GM19324 (cell line): ENCODE measurements around the gene NRAP.

Source experiments
- ATAC-seq: cut with Tn5 transposase; IDR thresholded peaks from one replicate; pipeline ENCODE4 v1.9.1; 2021; ENCODE audit warnings: mild to moderate bottlenecking, moderate library complexity; ENCODE audit not compliant: unreplicated experiment, low FRiP score

NRAP gene

GRCh38 chr10:113566888-113567287, 97.0 kb downstream of the NRAP start:
- no peak for ATAC-seq

- ATAC-seq = no peak
These were observed 98.5 kb downstream of the NRAP start for GRCh38 chr10:113565364-113565763.

GRCh38 chr10:113563306-113564088, 100.3 kb downstream of the NRAP start:
- peak; percentile 87 for ATAC-seq

DNA sequence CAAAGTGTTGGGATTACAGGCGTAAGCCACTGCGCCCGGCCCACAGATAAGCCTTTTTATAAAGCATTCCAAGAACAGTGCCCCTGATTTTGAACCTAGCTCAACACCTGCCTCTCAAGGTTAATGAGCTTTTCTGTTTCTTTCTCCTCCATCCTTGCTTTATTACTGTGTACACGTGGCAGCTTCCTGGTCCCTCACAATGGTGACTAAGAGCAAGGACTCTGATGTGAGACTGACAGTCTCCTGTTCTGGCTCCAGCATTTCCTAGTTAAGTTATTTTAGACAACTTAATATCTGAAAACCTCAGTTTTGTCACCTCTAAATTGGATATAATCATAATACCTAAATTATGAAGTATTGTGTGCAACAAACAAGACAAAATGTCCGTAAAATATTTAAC, 101.1 kb downstream of the NRAP start:
- no peak for ATAC-seq

- ATAC-seq = no peak
These were observed 101.8 kb downstream of the NRAP start for GRCh38 chr10:113562069-113562468.

- ATAC-seq = no peak
These were observed 102.6 kb downstream of the NRAP start for GRCh38 chr10:113561214-113561613.

- no peak for ATAC-seq
These were observed 103.8 kb downstream of the NRAP start for GRCh38 chr10:113560071-113560470.

GRCh38 chr10:113557903-113558321, 105.9 kb downstream of the NRAP start:
- ATAC-seq = no peak

- ATAC-seq = no peak
These were observed 106.4 kb downstream of the NRAP start for GRCh38 chr10:113557424-113557862.

DNA sequence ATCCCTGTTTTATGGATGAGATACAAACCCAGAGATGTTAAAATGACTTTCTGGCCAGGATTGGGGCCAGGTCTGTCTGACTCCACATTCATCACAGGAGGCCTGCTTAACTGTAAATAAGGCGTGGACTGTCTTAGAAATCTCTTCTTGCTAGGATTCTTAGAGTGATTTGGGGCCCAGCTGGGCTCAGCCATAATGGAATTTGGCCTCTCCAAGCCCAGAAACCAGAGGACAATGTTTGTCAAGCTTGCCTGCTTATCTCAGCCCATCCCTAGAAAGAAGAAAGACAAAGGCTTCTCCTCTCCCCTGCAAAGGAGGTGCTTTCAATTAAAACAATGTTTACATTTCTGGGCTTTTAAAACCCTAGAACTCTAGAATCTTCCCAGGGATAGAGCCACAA, 108.1 kb downstream of the NRAP start:
- no peak for ATAC-seq

DNA sequence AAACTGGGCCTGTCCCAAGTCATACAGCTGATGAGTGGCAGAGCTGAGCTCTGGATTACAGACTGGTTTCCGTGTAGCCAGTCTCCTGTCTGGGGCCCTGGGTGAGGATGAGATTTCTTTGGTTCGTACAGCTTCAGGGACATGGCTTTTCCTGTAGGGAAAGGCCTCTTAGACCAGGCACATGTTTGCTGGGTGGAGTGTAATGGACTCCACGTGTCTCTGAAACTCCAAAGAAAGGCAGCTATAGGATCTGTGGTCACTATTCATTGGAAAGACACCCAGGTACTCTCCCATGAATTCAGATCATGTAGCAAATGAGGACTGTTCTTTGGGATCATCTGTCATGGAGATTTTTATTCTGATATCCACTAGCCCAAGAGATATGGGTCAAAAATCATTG, 108.6 kb downstream of the NRAP start:
- no peak for ATAC-seq

DNA sequence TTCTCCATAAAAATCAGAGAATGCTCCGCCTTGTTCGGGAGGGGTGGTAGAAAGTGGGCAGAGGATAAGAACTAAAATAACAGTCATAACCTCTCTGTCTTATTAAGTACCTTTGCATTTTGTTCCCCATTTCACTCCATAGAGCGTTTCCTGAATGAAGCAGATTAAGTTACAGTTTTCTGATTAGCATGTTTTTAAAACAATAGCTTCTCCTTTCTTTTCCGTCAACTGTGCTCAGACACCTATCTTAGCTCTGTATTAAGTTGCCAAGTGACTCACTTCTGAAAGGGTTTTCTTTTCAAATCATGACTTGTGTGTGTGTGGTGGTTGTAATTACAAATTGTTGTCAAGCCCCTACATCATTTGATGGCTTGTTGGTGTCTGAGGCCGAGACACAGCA, 109.6 kb downstream of the NRAP start:
- no peak for ATAC-seq

GRCh38 chr10:113553149-113553548, 110.7 kb downstream of the NRAP start:
- ATAC-seq = no peak

GRCh38 chr10:113552701-113553100, 111.1 kb downstream of the NRAP start, which contains the start of gene HABP2:
Gene HABP2, plus strand, starts transcription at chr10:113553053. Its CDS starts 69 bp downstream, at chr10:113553122.
- ATAC-seq = no peak

GRCh38 chr10:113552014-113552413, 111.8 kb downstream of the NRAP start:
- no peak for ATAC-seq

DNA sequence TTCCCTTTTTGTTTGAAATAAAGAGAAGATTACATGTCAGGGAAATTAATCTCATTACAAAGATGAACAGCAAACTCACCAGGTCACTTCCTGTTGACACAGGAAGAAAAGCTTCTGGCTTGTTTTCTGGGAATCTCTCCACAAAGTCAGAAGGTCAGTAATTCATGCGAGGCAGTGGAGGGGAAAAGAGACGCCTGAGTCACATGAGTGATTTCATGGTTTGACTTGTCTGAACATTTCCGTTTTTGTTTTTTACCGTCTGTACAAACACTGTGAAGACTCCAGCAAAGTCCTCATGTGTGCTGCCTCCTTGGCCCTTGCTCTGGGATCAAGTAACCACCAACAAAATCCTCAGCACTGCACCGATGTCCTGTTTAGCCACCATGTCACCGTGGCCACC, 113.5 kb downstream of the NRAP start:
- no peak for ATAC-seq

DNA sequence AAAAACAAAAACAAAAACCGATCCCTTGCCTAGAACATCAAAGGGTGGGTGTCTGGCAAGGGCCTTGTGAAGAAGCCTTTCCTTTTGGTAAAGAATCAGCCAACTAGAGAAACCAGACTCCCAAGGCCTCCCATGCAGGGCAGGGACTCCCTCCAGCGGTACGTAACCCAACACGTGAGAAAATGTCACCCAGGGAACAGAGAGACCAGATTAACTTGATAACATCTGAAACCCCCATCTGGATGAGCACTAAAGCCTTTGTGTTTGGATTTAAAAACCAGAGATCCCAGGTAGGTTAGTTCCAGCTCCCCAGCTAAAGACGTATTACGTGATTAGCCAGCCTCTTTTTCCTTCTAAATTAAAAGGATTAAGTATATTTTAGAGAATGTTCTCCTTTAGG, 114.0 kb downstream of the NRAP start:
- ATAC-seq = no peak

DNA sequence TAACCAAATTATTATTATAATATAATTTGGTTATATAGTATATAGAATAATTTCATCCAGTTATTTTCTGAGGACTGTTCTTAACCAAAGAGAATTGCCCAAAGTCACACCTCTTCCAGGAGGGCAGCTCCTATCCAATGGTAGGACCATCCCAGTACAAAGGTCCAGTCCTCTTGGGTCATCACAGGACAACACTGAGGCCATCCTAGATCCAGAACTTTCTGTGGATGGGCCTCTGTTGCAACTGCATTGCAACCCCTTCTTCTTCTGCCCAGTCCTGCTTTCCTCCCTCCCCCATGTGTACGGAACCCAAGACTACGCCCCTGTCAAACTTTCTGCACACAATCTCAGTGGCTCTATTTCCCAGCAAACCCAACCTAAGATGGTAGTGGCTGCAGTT, 116.4 kb downstream of the NRAP start:
- ATAC-seq = no peak

DNA sequence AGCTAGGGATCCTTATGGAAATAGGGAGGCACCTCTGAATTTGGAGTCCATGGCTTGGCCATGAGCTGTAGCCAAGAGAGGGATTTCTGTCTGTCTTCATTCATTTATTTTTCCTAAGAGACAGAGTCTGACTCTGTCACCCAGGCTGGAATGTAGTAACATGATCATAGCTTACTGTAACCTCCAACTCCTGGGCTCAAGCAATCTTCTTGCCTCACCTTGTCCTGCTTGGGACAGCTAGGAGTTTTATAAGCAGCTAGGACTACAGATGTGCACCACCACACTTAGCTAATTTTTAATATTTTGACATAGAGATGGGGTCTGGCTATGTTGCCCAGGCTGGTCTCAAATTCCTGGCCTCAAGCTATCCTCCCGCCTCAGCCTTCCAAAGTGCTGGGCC, 119.4 kb downstream of the NRAP start:
- no peak for ATAC-seq

GRCh38 chr10:113543107-113543955, 120.5 kb downstream of the NRAP start:
- ATAC-seq = no peak

DNA sequence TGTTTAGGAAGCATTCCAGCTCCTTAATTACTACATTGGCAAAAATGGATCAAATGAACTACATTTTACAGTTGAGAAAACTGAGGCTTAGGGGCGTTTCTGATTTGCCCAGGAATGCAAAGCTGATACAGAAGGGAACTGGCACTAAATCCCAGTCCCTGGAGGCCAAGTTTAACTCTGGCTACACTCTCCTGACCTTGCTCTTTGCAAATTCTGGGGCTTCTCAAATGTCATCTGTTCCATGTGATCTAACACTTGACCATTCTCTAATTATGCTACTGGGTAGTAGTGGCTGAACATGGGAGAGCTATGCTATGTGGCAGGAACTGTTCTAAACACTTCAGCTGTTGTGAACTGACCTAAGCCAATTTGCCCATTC, 122.3 kb downstream of the NRAP start:
- ATAC-seq = no peak
